GM19467 (cell line): Measurements from ENCODE around the gene CCDC69.
"Not testable (repeated sequence)": the region's sequence is repeated elsewhere in the genome, so short reads cannot be mapped to it uniquely, and the experiment has no call there.

Experiments used
- ATAC-seq: cut with Tn5 transposase; IDR thresholded peaks from one replicate; pipeline ENCODE4 v1.9.1; 2021; ENCODE audit warnings: mild to moderate bottlenecking, moderate library complexity; ENCODE audit not compliant: unreplicated experiment

The CCDC69 gene

DNA sequence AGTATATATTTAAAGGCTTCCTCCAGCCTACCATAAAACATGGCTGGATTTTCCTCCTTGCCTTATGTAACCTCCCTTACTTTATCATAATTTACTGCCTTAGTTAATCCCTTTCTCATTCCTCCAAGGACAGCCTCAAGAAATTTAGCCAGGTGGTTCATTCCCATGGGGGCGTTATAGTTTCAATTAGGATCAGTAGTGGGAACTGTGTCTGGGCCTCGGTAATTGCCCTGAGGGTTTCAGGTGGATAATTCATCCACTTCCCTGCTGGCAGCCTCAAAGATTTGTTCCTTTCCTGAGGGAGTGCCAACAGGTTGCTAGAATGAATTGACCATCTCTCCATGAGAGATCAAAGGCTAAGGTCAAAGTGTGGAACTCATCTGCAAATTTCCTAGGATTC lies 24.8 kb upstream of the CCDC69 start:
- ATAC-seq = no peak

GRCh38 chr5:151245680-151246219 lies 21.9 kb upstream of the CCDC69 start:
- ATAC-seq = no peak

DNA sequence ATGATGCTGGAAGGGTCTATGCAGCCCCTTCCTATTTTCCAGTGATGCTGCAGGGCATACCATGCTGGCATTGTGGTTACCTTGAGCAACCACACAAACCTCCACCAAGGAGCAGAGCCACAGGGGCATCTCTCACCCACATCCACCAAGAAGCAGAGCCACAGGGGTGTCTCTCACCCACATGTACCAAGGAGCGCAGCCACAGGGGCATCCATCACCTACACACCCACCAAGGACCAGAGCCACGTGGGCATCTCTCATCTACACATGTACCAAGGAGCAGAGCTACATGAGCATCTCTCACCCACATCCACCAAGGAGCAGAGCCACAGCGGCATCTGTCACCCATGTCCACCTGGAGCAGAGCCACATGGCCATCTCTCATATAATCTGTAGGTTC lies 20.3 kb upstream of the CCDC69 start:
- no peak for ATAC-seq

- ATAC-seq = no peak
These were observed 19.7 kb upstream of the CCDC69 start for GRCh38 chr5:151243564-151243963.

DNA sequence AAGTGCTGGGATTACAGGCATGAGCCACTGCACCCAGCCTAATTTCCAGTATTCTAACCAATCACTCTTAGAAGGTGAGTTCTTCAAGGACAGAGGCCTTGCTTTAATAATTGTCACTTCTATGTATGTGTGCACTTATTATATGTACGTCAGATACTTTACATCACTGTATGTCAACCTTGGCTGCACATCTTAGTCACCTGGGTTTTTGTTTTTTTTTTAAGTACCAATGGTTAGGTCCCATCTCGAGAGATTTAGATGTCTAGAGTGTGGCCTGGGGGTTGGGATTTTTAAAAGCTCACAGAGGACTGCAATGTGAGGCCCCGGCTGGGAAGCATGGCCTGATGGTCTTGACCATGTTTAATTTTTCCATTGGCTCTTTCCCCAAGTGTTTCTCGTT lies 19.2 kb upstream of the CCDC69 start:
- ATAC-seq = no peak

GRCh38 chr5:151240924-151241635 lies 17.2 kb upstream of the CCDC69 start:
- no peak for ATAC-seq

GRCh38 chr5:151240268-151240835 lies 16.5 kb upstream of the CCDC69 start:
- not testable (repeated sequence) for ATAC-seq

DNA sequence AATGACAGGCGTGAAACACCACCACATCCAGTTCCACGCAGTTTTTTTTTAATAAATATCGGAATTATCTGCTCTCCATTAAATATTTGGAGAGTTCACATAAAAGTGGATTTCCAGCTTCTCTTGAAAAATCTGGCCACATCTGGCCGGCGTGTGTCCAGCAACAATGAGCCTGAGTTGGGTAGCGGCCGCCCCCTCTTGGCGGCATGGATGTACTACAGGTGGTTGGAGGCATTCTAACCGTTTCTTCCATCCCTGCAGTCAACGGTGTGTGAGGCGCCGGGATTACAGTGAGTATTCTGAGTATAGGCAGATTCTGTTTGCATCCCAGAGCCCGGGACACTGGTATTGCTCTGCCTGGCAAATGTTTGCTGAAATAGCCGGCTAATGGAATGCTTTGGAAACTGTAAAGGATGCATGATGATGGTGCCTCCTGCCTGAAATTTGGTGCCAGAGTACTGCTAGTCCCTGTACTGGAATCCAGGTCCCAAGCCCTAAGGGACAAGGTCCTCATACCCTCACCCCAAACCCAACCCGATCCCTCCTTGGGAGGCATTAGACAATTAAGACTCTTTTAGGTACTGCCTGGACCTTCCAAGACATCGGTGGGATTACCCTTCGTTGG lies 15.5 kb upstream of the CCDC69 start:
- ATAC-seq = no peak

DNA sequence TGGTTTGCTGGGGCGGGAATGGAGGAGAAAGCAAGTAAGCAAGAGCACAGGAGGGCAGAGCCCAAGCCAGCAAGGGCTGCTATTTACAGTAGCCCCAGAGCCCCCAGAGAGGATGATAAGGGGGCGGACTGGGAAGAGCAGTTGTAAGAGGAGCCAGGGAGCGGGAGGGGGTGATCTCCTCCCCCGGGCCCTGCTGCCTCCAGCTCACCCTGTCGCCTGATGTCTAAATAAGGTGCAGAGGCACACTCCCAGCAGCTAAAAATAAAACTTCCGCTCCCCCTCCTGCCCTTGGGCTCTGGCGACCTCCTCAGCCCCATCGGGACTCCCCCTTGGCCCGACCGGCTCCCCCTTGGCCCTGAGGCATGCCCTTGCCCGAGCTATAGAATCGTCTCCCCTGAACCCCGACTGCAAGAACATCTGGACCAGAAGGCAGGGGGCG lies 14.4 kb upstream of the CCDC69 start:
- no peak for ATAC-seq

GRCh38 chr5:151237685-151238084 lies 13.8 kb upstream of the CCDC69 start:
- no peak for ATAC-seq

DNA sequence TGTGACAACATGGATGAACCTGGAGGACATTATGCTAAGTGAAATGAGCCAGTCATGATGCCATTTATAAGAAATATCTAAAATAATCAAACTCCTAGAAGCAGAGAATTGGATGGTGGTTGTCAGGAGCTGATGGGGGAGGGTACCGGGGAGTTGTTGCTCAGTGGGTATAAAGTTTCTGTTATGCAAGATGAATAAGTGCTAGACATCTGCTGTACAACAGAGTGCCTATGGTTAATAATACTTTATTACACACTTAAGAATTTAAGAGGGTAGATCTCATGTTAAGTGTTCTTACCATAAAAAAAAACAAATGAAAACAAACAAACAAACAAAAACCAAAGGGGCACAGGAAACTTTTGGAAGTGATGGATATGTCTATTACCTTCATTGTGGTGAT lies 13.0 kb upstream of the CCDC69 start:
- ATAC-seq = no peak

DNA sequence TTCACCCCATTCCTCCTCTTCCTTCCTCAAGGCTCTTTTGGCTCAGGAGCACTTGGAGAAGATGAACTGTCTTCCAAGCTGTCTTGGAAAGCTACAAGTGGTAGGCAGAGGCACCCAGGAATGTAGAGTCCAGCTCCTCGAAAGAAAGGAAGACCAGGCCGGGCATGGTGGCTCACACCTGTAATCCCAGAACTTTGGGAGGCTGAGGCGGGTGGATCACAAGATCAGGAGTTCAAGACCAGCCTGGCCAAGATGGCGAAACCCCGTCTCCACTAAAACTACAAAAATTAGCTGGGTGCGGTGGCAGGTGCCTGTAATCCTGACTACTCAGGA lies 11.3 kb upstream of the CCDC69 start:
- not testable (repeated sequence) for ATAC-seq

GRCh38 chr5:151234476-151235238 lies 10.8 kb upstream of the CCDC69 start:
- ATAC-seq = peak; percentile 66

DNA sequence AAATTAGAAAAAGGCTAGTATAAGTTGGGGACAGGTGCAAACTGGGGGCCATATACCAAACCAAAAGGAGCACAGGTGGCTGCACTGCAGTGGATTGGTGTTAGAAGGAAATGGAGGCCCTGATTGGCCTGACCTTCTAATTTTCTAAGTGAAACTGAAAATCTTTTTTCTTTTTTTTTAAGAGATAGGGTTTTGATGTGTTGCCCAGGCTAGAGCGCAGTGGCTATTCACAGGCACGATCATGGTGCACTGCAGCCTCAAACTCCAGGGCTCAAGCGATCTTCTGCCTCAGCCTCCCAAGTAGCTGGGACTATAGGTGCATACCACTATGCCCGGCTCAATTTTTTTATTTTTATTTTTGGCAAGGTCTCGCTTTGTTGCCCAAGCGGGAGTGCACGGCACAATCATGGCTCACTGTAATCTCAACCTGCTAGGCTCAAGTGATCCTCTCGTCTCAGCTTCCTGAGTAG lies 9.8 kb upstream of the CCDC69 start:
- ATAC-seq = peak; percentile 49

- ATAC-seq = no peak
These were observed 7.5 kb upstream of the CCDC69 start for GRCh38 chr5:151231359-151231758.

DNA sequence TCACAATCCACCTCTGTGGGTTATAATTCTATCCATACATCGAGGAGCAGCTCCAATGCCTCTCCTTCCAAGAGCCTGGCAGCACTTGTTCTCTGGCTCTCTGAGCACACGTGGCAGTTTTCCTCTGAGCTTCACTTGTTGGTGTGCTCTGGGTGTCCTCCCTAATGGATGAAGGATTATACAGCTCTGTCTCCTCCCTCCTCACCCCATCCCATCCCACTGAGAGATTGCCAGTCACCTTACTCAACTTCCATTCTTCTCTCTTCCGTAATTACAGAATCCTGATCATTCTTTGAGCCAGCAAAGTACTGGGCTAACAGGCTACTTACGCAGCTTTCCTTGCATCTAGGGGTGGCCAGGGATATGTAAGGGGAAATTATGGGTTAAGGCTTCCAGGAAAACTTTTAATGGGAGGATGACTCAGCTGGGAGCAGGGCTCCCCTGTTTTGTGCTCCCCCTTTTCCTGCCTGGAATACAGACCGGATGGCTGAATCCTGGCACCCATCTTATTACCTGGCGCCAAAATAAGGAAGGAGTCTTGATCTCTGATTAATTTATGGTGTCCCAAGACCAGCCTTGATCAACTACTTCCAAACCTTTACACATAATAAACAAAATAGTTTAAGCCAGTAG lies 6.3 kb upstream of the CCDC69 start:
- ATAC-seq = no peak

DNA sequence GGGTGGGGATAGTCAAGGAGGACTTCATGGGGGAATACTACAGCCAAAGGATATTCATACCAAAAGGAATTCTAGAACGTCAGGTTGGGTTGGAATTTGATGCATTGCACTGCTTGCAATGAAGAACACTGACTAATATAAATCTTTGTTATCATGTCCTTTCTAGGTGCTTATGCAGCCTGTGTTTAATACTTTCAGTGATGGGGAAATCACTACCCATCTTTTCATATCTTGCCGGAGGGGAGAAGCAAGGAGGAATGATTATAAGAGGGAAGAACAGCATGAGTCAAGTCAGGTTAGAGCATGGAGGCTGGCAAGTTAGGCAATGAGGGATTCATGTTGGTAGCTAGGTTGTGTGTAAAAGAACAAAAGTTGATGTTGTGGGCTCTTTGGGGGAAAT lies 5.1 kb upstream of the CCDC69 start:
- no peak for ATAC-seq

DNA sequence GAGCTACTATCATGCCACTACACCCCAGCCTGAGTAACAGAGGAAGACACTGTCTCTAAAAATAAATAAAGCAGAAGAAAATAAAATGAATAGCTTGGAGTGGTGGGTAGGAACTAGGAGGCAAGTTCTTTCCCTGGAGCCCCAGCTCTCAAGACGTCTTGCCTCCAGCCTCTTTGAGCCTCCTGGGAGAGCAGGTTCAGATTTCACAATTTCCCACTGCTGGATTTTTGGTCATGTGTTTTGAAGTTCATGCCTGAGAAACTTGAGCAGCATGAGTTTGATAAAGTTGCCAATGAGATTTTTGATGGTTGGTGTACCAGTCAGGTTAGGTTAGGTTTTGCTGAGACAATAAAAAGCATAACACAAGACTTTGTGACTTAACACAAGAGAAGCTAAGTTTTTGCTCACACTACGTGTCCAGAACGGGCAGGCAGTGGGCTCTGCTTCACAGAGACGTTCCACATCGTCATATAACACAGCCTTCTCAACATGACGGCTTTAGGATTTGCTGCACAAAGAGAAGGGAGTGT lies 4.1 kb upstream of the CCDC69 start:
- ATAC-seq = no peak

- no peak for ATAC-seq
These were observed 1.6 kb upstream of the CCDC69 start for GRCh38 chr5:151225475-151225874.

DNA sequence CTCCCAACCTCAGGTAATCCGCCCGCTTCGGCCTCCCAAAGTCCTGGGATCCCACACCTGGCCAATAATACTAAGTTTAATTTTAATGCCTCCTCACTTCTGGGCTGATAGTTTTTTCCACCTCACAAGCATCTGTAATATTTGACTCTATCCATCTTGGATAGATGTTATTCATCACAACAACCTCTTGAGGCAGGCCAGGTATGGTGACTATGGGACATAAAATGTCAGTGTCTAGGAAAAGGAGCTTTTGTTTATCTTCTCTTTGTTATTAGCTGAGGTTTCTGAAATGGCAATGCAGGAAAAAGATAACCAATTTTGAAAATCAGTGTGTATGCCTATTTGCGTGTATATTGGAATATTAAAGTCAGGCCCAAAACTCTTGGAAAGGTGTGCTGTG lies 1.2 kb upstream of the CCDC69 start:
- ATAC-seq = no peak

DNA sequence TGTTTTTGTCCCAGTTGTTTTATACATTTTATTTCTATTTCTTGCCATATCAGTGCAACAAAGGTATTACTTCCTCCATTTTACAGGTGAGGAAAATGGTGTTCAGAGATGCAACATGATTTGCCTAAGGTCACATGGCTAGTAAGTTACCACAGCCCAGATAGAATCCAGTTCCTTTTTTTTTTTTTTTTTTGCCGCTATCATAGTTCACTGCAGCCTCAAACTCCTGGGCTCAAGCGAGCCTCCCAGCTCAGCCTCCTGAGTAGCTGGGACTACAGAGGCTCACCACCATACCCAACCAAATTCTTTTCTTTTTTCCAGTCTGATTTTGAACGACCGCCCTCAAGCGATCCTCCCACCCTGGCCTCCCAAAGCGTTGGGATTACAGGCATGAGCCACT lies 480 bp upstream of the CCDC69 start:
- ATAC-seq = no peak
